Uterus (tissue), 4 donors: ENCODE data around the gene KDM1B. TPM values are rescaled to one million over a fixed set of nuclear protein-coding genes. Genes with fewer than 3 reads are reported as not detected.

ENCODE experiments used
- DNase-seq, 2 donors: peaks; one replicate each; pipeline ENCODE4 v3.0.0-alpha.2; 2019 to 2020
- H3K27ac ChIP-seq, 2 donors: fragments of 200-600 bp; sonication (generic); 1 replicate in 1 of 2; 2 replicates in 1 of 2; pipeline ENCODE4 v1.5.1; 2016 to 2018
- H3K27me3 ChIP-seq, 2 donors: fragments of 200-600 bp; sonication (generic); one replicate each; pipeline ENCODE4 v1.5.1; 2018 to 2019; ENCODE audit warnings: control low read depth in 1 of 2
- H3K36me3 ChIP-seq, 2 donors: fragments of 200-600 bp; sonication (generic); one replicate each; pipeline ENCODE4 v1.5.1; 2019; ENCODE audit warnings: control low read depth in 1 of 2
- H3K4me1 ChIP-seq, 2 donors: fragments of 200-600 bp; sonication (generic); one replicate each; pipeline ENCODE4 v1.5.1; 2018 to 2019; ENCODE audit warnings: control low read depth in 1 of 2
- H3K4me3 ChIP-seq, 2 donors: fragments of 200-600 bp; sonication (generic); 1 replicate in 1 of 2; 2 replicates in 1 of 2; pipeline ENCODE4 v1.5.1; 2018 to 2019; ENCODE audit warnings: mild to moderate bottlenecking in 1 of 2
- H3K9me3 ChIP-seq, 2 donors: fragments of 200-600 bp; sonication (generic); one replicate each; pipeline ENCODE4 v1.5.1; 2019; ENCODE audit warnings: control low read depth in 1 of 2
- CTCF ChIP-seq, 4 experiments: fragments of 200-600 bp in 2 of 4; fragments of 450-650 bp in 2 of 4; sonication (generic) in 2 of 4; IDR thresholded peaks; one replicate each; pipeline ENCODE4 v1.5.1; 2016 to 2019; ENCODE audit warnings: antibody characterized with exemption in 4 of 4, mild to moderate bottlenecking in 2 of 4, moderate library complexity in 1 of 4
- POLR2A ChIP-seq, 2 donors: fragments of 450-650 bp; IDR thresholded peaks; one replicate each; pipeline ENCODE4 v1.6.1; 2016; ENCODE audit warnings: antibody characterized with exemption in 2 of 2, mild to moderate bottlenecking in 1 of 2, moderate library complexity in 1 of 2
- intact Hi-C: fragments of 100-400 bp; cut with DNase I; formaldehyde crosslinking; loops from one replicate; pipeline ENCODE4 v1.15.1; 2023; ENCODE audit warnings: low total_unique reads
- small RNA-seq: library from RNA; depleted of rRNA; stranded (forward); fragments of <200 nt; gene quantifications from one replicate; pipeline ENCODE3, GENCODE V24; 2016
- total RNA-seq, 4 donors: library from RNA; depleted of rRNA in 3 of 4; stranded (reverse); fragments of >200 nt in 3 of 4; gene quantifications; one replicate each; pipeline versions ENCODE4 v1.1.0 to v1.2.4, GENCODE V29; 2014 to 2023
- donor health status: DM: yes; HTN: yes; CAD: no.

The KDM1B gene
- total RNA-seq, 4 donors from 2014 or later: 10.6 to 24.7 (median 14.0) TPM

- Histone ChIP-seq H3K36me3 (no peaks in the 10 kb centered on the region), H3K27ac (no peak overlapping the region), H3K4me1 (peaks cover 0 to 3% of the 10 kb centered on the region in 2 donors), H3K27me3 (no peaks in the 10 kb centered on the region), H3K9me3 (no peaks in the 10 kb centered on the region), H3K4me3 (no peak overlapping the region)
- no peak for TF ChIP-seq POLR2A (IDR thresholded peaks at IDR 0.05)
- TF ChIP-seq CTCF (IDR thresholded peaks at IDR 0.05): no peak
- intact Hi-C loops: no loop called here
- DNase-seq: no peak
These were observed 115.0 kb downstream of the KDM1B start for GRCh38 chr6:18270216-18270615.

Small RNAs within 50 kb of the gene (small RNA-seq; reads per million reads assigned to genes)
- not detected for gene RF00019

Other genes starting within 250 kb of the KDM1B start
- 10 to 100 TPM; 14.9 to 66.9 (median 37.3) TPM for gene KIF13A, start 167.8 kb upstream of the KDM1B start, total RNA-seq
- 1 to 10 TPM in 2 of 4 donors, not detected in 2; 1.4 to 2.3 TPM for gene NHLRC1, start 32.7 kb upstream of the KDM1B start, total RNA-seq
- 10 to 100 TPM in 1 of 4 donors, 1 to 10 TPM in 3; 5.9 to 11.4 (median 6.6) TPM for gene TPMT, start 345 bp upstream of the KDM1B start, total RNA-seq
- 100 to 1,000 TPM; 126 to 171 (median 144) TPM for gene DEK, start 109.1 kb downstream of the KDM1B start, total RNA-seq
- gene RNF144B, start 231.9 kb downstream of the KDM1B start, total RNA-seq: 10 to 100 TPM in 3 of 4 donors, 1 to 10 TPM in 1; 8.2 to 35.7 (median 23.1) TPM